SJSA1 (cell line): ENCODE results near the gene L2HGDH. TPM values are rescaled to one million over a fixed set of nuclear protein-coding genes. Genes with fewer than 3 reads are reported as not detected.
A peak's percentile ranks its signal among the peaks of the same experiment; 100 is the strongest.
"Not testable (repeated sequence)": the region's sequence is repeated elsewhere in the genome, so short reads cannot be mapped to it uniquely, and the experiment has no call there.

ENCODE experiments used
- DNase-seq, 2 experiments: peaks; one replicate each; pipeline ENCODE4 v3.0.0-alpha.2; 2015 to 2020; ENCODE audit warnings: low spot score in 2 of 2, low read depth in 1 of 2
- H3K27ac ChIP-seq: fragments of 250-450 bp; sonication (Bioruptor Pico); 2 replicates; pipeline ENCODE4 v1.5.1; 2020; ENCODE audit warnings: mild to moderate bottlenecking, moderate library complexity
- H3K27me3 ChIP-seq: fragments of 250-450 bp; sonication (Bioruptor Pico); replicated peaks from 2 replicates; pipeline ENCODE4 v1.5.1; 2020; ENCODE audit warnings: mild to moderate bottlenecking, moderate library complexity
- H3K36me3 ChIP-seq: fragments of 250-450 bp; sonication (Bioruptor Pico); 2 replicates; pipeline ENCODE4 v1.5.1; 2020; ENCODE audit warnings: mild to moderate bottlenecking
- H3K4me1 ChIP-seq: fragments of 250-450 bp; sonication (Bioruptor Pico); replicated peaks from 2 replicates; pipeline ENCODE4 v1.6.1; 2021; ENCODE audit warnings: mild to moderate bottlenecking
- H3K4me3 ChIP-seq: fragments of 250-450 bp; sonication (Bioruptor Pico); 2 replicates; pipeline ENCODE4 v1.5.1; 2020; ENCODE audit warnings: mild to moderate bottlenecking
- H3K9me3 ChIP-seq: fragments of 250-450 bp; sonication (Bioruptor Pico); replicated peaks from 2 replicates; pipeline ENCODE4 v1.5.1; 2020; ENCODE audit warnings: mild to moderate bottlenecking
- total RNA-seq: library from RNA; depleted of rRNA; stranded (reverse); fragments of >200 nt; shearing (Covaris generic); gene quantifications from 2 replicates; pipeline ENCODE4 v1.2.3, GENCODE V29; 2014; rRNA removed

Gene L2HGDH
- 2.4 and 4.6 TPM in 2 replicates for total RNA-seq

DNA sequence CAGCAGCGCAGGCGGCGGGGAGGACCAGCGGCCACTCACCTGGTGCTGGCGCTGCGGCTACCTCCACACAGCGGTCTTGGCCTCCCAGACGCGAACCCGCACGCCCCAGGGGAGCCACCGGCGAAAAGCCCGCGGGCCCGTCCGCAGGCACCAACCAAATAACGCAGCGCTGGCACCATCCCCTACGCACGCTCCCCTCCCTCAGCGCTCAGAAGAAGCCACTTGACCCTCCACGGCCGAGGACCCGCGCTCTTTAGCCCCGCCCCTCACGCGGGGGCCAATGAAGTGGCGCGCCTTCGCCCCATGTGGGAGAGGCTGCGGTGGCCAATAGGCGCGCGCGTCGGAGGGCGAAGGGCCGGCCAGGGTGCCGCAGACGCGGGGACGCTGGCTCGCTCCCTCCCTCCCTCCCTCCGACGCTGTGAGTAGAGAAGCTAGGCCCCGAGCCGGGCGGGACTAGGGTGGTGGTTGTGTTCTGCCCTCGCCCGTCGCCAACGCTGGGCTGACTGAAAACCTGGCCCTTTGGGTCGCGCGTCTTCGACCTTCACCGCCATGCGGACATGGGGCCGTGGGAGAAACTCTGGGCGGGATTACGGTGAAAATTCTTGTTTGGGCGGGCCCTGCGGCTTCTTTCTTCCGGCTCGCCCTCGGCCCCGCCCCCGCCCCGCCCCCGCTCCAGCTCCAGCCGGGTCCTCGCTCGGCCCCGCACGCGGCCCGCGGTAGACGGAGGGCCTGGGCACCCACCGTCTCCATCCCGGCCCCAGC is at the start of gene L2HGDH, which contains the start of gene DMAC2L:
Gene L2HGDH (minus strand): TSS at position 258 of the 762 bp plus-strand sequence. CDS start 79 bp downstream, at position 179.
Gene DMAC2L (plus strand): TSS at position 353 of the 762 bp plus-strand sequence. CDS start 9,164 bp downstream, outside the sequence.
- Histone ChIP-seq H3K4me3 (peak within 1 kb of the TSS; percentile 73), H3K36me3 (peaks cover 7% of the 10 kb centered on the region), H3K27me3 (no peaks in the 10 kb centered on the region), H3K27ac (peak within 1 kb of the TSS; percentile 96), H3K9me3 (no peaks in the 10 kb centered on the region), H3K4me1 (peaks cover 11% of the 10 kb centered on the region)
- DNase-seq: peak; percentile 90 to 95

DNA sequence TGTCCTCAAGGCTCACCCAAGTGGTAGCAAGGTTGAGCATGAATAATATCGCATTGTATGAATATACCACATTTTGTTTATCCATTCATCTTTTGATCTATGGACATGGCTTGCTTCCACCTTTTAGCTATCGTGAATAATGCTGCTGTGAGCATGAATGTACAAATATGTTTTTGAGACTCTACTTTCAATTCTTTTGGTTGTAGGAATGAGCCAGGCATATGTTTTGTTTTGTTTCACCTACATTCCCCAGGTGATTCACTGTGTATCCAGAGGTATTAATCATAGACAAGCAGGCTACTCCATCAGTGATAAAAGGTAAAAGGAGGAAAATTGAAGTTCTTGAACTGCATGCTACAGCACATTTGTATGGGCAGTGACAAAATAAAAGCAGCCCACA is 48.8 kb upstream of the L2HGDH start:
- H3K9me3 ChIP-seq: no peaks in the 10 kb centered on the region
- no peak overlapping the region for H3K4me3 ChIP-seq
- H3K36me3 ChIP-seq: no peaks in the 10 kb centered on the region
- DNase-seq: no peak
- no peaks in the 10 kb centered on the region for H3K27me3 ChIP-seq
- H3K4me1 ChIP-seq: peaks cover 11% of the 10 kb centered on the region
- no peak overlapping the region for H3K27ac ChIP-seq

DNA sequence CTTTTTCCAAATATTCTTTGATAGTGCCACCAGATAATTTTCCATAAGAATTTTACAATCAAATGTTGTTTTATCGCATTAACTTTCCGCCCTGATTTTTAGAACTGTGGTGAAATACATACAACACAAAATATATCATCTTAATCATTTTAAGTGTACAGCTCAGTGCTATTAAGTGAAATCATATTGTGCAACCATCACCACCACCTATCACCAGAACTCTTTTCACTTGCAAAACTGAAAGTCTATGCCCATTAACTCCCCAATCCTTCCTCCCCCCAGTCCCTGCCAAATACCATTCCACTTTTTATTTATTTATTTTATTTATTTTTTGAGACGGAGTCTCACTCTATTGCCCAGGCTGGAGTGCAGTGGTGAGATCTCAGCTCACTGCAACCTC is 48.1 kb upstream of the L2HGDH start:
- peaks cover 11% of the 10 kb centered on the region for H3K4me1 ChIP-seq
- DNase-seq: no peak
- no peaks in the 10 kb centered on the region for H3K27me3 ChIP-seq
- H3K4me3 ChIP-seq: no peak overlapping the region
- H3K9me3 ChIP-seq: no peaks in the 10 kb centered on the region
- H3K27ac ChIP-seq: no peak overlapping the region
- H3K36me3 ChIP-seq: no peaks in the 10 kb centered on the region

DNA sequence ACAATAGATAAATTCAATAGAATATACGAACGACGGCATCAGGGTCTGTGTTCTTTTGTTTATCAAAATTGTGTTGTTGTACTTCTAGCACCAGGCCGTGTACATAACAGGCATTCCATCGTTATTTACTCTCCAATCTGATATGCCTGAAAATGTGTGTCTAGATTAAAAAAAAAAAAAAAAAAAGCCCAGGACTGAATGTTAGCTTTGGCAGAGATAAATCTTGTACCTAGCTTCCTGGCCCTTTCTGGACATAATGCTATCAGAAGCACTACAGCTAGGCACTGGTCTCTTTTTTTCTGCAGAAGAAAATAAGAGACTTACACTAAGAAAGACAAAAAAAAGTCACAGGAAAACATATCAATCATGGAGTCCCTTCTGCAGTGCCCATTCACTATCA is 47.6 kb upstream of the L2HGDH start:
- H3K4me3 ChIP-seq: no peak overlapping the region
- no peak for DNase-seq

DNA sequence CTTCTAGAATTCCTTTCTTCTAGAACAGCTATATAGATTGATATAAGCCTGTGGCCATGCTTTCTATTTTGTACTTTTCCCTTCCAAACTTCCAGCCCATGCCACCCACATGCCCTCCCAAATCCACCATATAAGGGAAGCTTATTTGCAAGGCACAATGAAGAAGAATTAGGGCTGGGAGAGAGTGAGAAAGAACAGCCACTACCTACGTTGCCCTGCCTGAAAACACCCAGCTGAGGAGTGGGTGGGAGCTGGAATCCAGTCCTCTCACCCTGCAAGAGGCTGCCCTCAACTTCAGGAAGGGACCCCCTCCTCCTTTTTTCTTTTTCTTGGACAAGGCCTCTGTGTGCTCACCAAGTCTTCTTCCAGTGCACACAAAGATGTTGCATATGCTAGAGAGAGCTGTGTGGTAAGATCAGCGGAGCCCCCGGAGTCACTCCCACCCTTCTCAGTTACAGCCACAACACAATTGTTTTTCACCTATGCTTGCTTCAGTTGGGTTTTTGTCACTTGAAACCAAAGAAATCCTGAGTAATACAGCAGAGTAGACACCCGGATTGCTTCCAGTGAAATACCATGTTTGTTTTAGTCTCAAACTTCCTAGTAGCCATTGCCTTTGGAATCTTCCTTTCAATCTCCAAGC is 45.8 kb upstream of the L2HGDH start:
- no peaks in the 10 kb centered on the region for H3K36me3 ChIP-seq
- H3K9me3 ChIP-seq: no peaks in the 10 kb centered on the region
- no peaks in the 10 kb centered on the region for H3K27me3 ChIP-seq
- H3K4me1 ChIP-seq: peaks cover 2% of the 10 kb centered on the region; the same call in 1 of the 2 replicates
- no peak overlapping the region for H3K4me3 ChIP-seq
- no peak overlapping the region for H3K27ac ChIP-seq
- DNase-seq: no peak

More for the DNA sequence above, 47.6 kb upstream of the L2HGDH start:
- H3K27me3 ChIP-seq: no peaks in the 10 kb centered on the region
- H3K9me3 ChIP-seq: no peaks in the 10 kb centered on the region
- H3K4me1 ChIP-seq: peaks cover 11% of the 10 kb centered on the region
- H3K36me3 ChIP-seq: no peaks in the 10 kb centered on the region
- no peak overlapping the region for H3K27ac ChIP-seq

DNA sequence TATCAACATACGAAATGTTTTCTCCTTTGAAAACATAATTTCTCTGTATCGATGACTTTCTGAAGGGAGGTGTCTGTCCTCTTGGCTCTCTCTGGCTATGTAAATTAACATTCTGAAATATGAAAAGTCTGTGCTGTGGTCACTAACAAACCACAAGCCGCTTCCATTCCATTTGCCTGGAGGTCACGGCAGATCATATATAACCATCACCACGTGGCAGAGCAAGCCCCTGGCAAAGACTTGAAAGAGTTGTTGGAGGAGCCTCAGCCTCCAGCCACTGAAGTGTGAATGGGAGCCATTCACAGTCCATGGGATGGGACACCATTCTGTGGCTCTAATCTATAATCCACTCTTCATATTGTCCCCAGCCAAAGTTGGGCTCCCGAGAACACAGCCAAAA is 45.1 kb upstream of the L2HGDH start:
- Histone ChIP-seq H3K4me3 (no peak overlapping the region), H3K9me3 (no peaks in the 10 kb centered on the region), H3K27ac (no peak overlapping the region), H3K4me1 (peaks cover 5% of the 10 kb centered on the region; the same call in 1 of the 2 replicates), H3K36me3 (no peaks in the 10 kb centered on the region), H3K27me3 (no peaks in the 10 kb centered on the region)
- no peak for DNase-seq

DNA sequence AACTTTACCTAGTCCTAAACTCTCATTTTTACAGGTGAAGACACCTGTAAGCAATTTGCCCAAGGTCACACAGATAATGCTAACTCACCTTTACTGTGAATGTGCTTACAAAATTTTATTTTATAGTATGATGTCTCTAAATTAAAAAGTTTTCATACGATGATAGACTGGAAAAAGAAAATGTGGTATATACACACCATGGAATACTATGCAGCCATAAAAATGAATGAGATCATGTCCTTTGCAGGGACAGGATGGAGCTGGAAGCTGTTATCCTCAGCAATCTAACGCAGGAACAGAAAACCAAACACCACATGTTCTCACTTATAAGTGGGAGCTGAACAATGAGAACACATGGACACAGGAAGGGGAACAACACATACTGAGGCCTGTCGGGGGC is 44.3 kb upstream of the L2HGDH start:
- not testable (repeated sequence) for H3K27me3 ChIP-seq, H3K4me1 ChIP-seq, H3K27ac ChIP-seq, H3K4me3 ChIP-seq, H3K9me3 ChIP-seq, DNase-seq, H3K36me3 ChIP-seq

GRCh38 chr14:50355692-50356091 is 43.7 kb upstream of the L2HGDH start:
- no peak for DNase-seq
- Histone ChIP-seq H3K36me3 (no peaks in the 10 kb centered on the region), H3K4me1 (peaks cover 13% of the 10 kb centered on the region)

DNA sequence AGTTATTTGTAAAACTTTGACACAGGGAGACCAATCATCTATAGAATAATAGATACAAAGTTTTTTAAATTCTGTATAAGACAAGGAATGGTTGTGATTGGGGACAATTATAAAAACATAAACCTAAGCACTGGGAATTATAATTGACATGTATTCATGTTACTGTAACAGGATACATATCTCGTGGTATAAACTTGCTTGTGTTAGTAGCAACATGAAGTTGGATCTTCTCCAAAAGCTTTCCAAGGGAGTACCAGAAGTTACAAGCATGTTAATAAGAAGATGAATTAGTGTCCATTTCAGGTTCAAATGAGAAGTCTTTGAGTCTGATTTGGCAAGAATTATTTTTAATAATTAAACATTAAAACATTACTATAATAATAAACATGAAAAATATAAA is 42.5 kb upstream of the L2HGDH start:
- no peaks in the 10 kb centered on the region for H3K27me3 ChIP-seq
- no peak for DNase-seq

More at GRCh38 chr14:50355692-50356091, 43.7 kb upstream of the L2HGDH start:
- no peak overlapping the region for H3K4me3 ChIP-seq
- H3K27me3 ChIP-seq: no peaks in the 10 kb centered on the region
- no peaks in the 10 kb centered on the region for H3K9me3 ChIP-seq
- H3K27ac ChIP-seq: no peak overlapping the region

GRCh38 chr14:50353126-50353525 is 41.1 kb upstream of the L2HGDH start:
- H3K4me3 ChIP-seq: no peak overlapping the region
- no peak overlapping the region for H3K27ac ChIP-seq
- no peaks in the 10 kb centered on the region for H3K9me3 ChIP-seq
- DNase-seq: no peak
- H3K36me3 ChIP-seq: no peaks in the 10 kb centered on the region
- no peaks in the 10 kb centered on the region for H3K27me3 ChIP-seq
- peaks cover 28% of the 10 kb centered on the region for H3K4me1 ChIP-seq

More for the DNA sequence above, 42.5 kb upstream of the L2HGDH start:
- H3K36me3 ChIP-seq: no peaks in the 10 kb centered on the region
- no peak overlapping the region for H3K27ac ChIP-seq
- H3K9me3 ChIP-seq: no peaks in the 10 kb centered on the region
- H3K4me1 ChIP-seq: peaks cover 18% of the 10 kb centered on the region
- no peak overlapping the region for H3K4me3 ChIP-seq

DNA sequence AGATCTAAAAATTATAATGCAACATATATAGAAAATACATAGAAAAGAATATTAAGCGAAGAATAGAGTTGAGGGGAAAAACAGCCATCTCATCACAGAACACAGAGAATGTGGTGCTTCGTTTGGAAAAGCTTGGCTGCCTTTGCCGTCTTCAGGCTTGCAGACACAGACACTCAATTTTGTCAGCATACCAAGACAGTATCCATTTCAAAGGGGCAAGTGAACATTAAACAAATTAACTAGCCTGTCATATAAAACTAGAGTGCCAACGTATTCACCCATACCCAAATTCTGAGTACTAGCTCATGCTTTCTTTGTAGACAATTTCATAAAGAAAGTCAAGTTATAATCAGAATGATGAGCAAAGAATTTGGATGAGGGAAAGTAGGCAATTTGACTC is 40.6 kb upstream of the L2HGDH start:
- H3K36me3 ChIP-seq: no peaks in the 10 kb centered on the region
- peaks cover 33% of the 10 kb centered on the region for H3K4me1 ChIP-seq
- no peak for DNase-seq
- H3K27me3 ChIP-seq: no peaks in the 10 kb centered on the region
- no peaks in the 10 kb centered on the region for H3K9me3 ChIP-seq
- no peak overlapping the region for H3K4me3 ChIP-seq
- no peak overlapping the region for H3K27ac ChIP-seq

- Histone ChIP-seq H3K27ac (peak overlapping the region; percentile 73), H3K36me3 (no peaks in the 10 kb centered on the region), H3K9me3 (no peaks in the 10 kb centered on the region), H3K4me1 (peaks cover 46% of the 10 kb centered on the region), H3K27me3 (no peaks in the 10 kb centered on the region), H3K4me3 (no peak overlapping the region)
- DNase-seq: peak; percentile 52 to 78
Measured at GRCh38 chr14:50350975-50351374, 38.9 kb upstream of the L2HGDH start.

DNA sequence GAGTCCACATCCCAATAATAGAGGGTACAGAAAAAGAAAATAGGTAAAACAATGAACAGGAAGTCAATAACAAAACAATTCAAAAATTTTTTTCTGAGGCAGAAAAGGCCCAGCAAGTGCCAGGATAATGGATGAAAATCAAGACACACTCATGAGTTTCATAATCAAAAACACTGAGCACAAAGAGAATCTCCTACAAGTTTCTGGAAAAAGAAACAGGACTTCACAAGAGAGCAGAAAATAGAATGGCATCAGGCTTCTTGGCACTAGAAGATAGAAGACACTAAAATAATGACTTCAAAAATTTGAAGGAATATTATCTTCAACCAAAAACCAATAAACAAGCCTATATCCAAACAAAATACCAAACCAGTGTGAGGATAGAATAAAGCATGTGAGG is 36.9 kb upstream of the L2HGDH start:
- Histone ChIP-seq H3K4me3 (no peak overlapping the region), H3K36me3 (no peaks in the 10 kb centered on the region), H3K27ac (no peak overlapping the region), H3K4me1 (peaks cover 66% of the 10 kb centered on the region), H3K9me3 (no peaks in the 10 kb centered on the region), H3K27me3 (no peaks in the 10 kb centered on the region)
- no peak for DNase-seq

DNA sequence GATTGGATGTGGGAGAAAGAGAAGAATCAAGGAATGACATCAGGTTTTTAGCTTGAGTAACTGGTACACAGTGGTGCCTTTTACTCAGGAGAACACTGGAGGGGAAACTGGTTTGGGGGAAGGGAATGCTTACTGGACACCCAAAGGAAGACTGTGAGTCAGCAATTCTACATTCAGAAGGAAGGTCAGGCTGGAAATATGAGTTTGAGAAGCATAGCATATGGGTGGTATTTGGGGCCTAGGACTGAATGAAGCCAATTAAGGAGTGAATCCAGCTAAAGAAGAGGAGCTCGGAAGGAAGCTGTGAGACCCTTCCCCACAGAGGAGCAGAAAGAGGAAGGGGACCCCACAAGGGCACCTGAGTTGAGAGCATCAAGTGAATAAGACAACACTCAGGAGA is 35.5 kb upstream of the L2HGDH start:
- DNase-seq: peak in 1 of 2 experiments; percentile 38
- H3K4me3 ChIP-seq: no peak overlapping the region
- no peaks in the 10 kb centered on the region for H3K27me3 ChIP-seq
- peaks cover 75% of the 10 kb centered on the region for H3K4me1 ChIP-seq
- H3K9me3 ChIP-seq: no peaks in the 10 kb centered on the region
- no peaks in the 10 kb centered on the region for H3K36me3 ChIP-seq
- H3K27ac ChIP-seq: peak overlapping the region; percentile 55
